Breast epithelium (tissue), 3 donors: ENCODE results near the gene RSAD1.

Experiments used
- POLR2A ChIP-seq: fragments of 450-650 bp; IDR thresholded peaks from one replicate; pipeline ENCODE4 v1.6.1; 2016; ENCODE audit warnings: antibody characterized with exemption, mild to moderate bottlenecking, moderate library complexity
- TF ChIP-seq, protein P1 (sequence below), 3 donors: fragments of 450-650 bp; IDR thresholded peaks; one replicate each; pipeline ENCODE4 v1.5.1; 2016 to 2017; ENCODE audit warnings: antibody characterized with exemption in 3 of 3, mild to moderate bottlenecking in 3 of 3, moderate library complexity in 3 of 3

GRCh38 chr17:50534222-50534978 is 55.7 kb downstream of the RSAD1 start:
- TF ChIP-seq, protein P1, sequence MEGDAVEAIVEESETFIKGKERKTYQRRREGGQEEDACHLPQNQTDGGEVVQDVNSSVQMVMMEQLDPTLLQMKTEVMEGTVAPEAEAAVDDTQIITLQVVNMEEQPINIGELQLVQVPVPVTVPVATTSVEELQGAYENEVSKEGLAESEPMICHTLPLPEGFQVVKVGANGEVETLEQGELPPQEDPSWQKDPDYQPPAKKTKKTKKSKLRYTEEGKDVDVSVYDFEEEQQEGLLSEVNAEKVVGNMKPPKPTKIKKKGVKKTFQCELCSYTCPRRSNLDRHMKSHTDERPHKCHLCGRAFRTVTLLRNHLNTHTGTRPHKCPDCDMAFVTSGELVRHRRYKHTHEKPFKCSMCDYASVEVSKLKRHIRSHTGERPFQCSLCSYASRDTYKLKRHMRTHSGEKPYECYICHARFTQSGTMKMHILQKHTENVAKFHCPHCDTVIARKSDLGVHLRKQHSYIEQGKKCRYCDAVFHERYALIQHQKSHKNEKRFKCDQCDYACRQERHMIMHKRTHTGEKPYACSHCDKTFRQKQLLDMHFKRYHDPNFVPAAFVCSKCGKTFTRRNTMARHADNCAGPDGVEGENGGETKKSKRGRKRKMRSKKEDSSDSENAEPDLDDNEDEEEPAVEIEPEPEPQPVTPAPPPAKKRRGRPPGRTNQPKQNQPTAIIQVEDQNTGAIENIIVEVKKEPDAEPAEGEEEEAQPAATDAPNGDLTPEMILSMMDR (IDR thresholded peaks at IDR 0.05): peak; percentile 47 to 71 (median 67)
- TF ChIP-seq POLR2A: no peak
